Karpas-422 (cell line): ENCODE measurements around the gene RNF19B. TPM values are rescaled to one million over a fixed set of nuclear protein-coding genes. Genes with fewer than 3 reads are reported as not detected.
A peak's percentile ranks its signal among the peaks of the same experiment; 100 is the strongest.

Experiments used
- DNase-seq: peaks from one replicate; pipeline ENCODE4 v3.0.0-alpha.2; 2015
- H2AFZ ChIP-seq: fragments of 200-600 bp; sonication (generic); 2 replicates; pipeline ENCODE4 v1.6.1; 2014; ENCODE audit warnings: antibody characterized with exemption, low read length, mixed read lengths
- H3K27ac ChIP-seq: fragments of 200-600 bp; sonication (generic); 2 replicates; pipeline ENCODE4 v1.5.1; 2014; ENCODE audit warnings: mild to moderate bottlenecking, low read length, moderate library complexity
- H3K27me3 ChIP-seq: fragments of 200-600 bp; sonication (generic); 2 replicates; pipeline ENCODE4 v1.6.1; 2014; ENCODE audit warnings: low read length, mixed read lengths
- H3K36me3 ChIP-seq: fragments of 200-600 bp; sonication (generic); 2 replicates; pipeline ENCODE4 v1.6.1; 2014; ENCODE audit warnings: low read length, mixed read lengths; ENCODE audit not compliant: insufficient read depth
- H3K4me1 ChIP-seq: fragments of 200-600 bp; sonication (generic); 2 replicates; pipeline ENCODE4 v1.6.1; 2014; ENCODE audit warnings: mild to moderate bottlenecking, low read length, mixed read lengths
- H3K4me2 ChIP-seq: fragments of 200-600 bp; sonication (generic); 2 replicates; pipeline ENCODE4 v1.6.1; 2014; ENCODE audit warnings: low read length, low read depth, mild to moderate bottlenecking; ENCODE audit not compliant: poor library complexity, severe bottlenecking
- H3K4me3 ChIP-seq: fragments of 200-600 bp; sonication (generic); 2 replicates; pipeline ENCODE4 v1.5.1; 2014; ENCODE audit warnings: mild to moderate bottlenecking, antibody characterized with exemption, low read length, mixed read lengths
- H3K79me2 ChIP-seq: fragments of 200-600 bp; sonication (generic); 2 replicates; pipeline ENCODE4 v1.6.1; 2014; ENCODE audit warnings: mild to moderate bottlenecking, low read length, mixed read lengths
- H3K9ac ChIP-seq: fragments of 200-600 bp; sonication (generic); 2 replicates; pipeline ENCODE4 v1.6.0; 2014; ENCODE audit warnings: low read length
- H3K9me2 ChIP-seq: fragments of 200-600 bp; sonication (generic), shearing (Covaris generic); replicated peaks from 2 replicates; pipeline ENCODE4 v1.6.0; 2014; ENCODE audit warnings: mild to moderate bottlenecking, low read length, moderate library complexity; ENCODE audit not compliant: insufficient read depth
- H3K9me3 ChIP-seq: fragments of 300-700, 200-600 bp; sonication (generic); 2 replicates; pipeline ENCODE4 v1.6.1; 2014; ENCODE audit warnings: low read length, mixed read lengths
- H4K20me1 ChIP-seq: fragments of 200-600 bp; sonication (generic); 2 replicates; pipeline ENCODE4 v1.6.1; 2014; ENCODE audit warnings: mild to moderate bottlenecking, antibody characterized with exemption, low read length, low read depth; ENCODE audit not compliant: insufficient read depth
- total RNA-seq: library from RNA; depleted of rRNA; stranded (reverse); fragments of >200 nt; shearing (Covaris generic); gene quantifications from 2 replicates; pipeline ENCODE4 v1.2.3, GENCODE V29; 2014; ENCODE audit warnings: low replicate concordance

RNF19B gene
- total RNA-seq, 1 experiment from 2014 or later = 86.1 TPM

DNA sequence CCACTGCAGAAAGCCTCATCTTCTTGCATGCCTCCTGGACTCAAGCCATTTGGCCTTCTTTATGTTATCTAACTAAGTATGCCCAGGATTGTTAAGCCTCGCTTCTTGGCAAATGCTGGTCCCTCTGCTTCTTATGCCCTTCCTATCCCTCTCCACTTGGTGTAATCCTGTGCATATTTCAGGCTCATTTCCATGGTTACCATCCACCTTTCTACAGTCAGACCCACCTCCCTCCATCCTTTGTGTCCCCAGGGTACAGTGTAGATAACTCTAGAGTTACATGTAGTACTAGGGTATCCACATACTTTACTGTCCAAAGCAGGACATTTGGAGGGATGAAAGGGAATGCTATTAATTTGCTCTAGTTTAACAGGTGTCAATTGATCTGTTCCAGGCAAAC, 6.5 kb upstream of the RNF19B start:
- H3K9ac ChIP-seq = no peak overlapping the region
- no peaks in the 10 kb centered on the region for H3K36me3 ChIP-seq
- no peaks in the 10 kb centered on the region for H3K9me3 ChIP-seq
- no peak overlapping the region for H3K27ac ChIP-seq
- H3K4me2 ChIP-seq = no peak overlapping the region
- no peaks in the 10 kb centered on the region for H3K9me2 ChIP-seq
- H3K79me2 ChIP-seq = no peaks in the 10 kb centered on the region
- H3K27me3 ChIP-seq = no peaks in the 10 kb centered on the region
- H3K4me1 ChIP-seq = no peaks in the 10 kb centered on the region
- H2AFZ ChIP-seq = no peak overlapping the region
- DNase-seq = no peak
- no peak overlapping the region for H3K4me3 ChIP-seq
- H4K20me1 ChIP-seq = no peaks in the 10 kb centered on the region

- no peaks in the 10 kb centered on the region for H4K20me1 ChIP-seq
- DNase-seq = no peak
- no peaks in the 10 kb centered on the region for H3K9me2 ChIP-seq
- no peaks in the 10 kb centered on the region for H3K27me3 ChIP-seq
- no peak overlapping the region for H3K4me2 ChIP-seq
- H3K27ac ChIP-seq = no peak overlapping the region
- H3K79me2 ChIP-seq = no peaks in the 10 kb centered on the region
- no peaks in the 10 kb centered on the region for H3K36me3 ChIP-seq
- H3K9ac ChIP-seq = no peak overlapping the region
- H3K4me3 ChIP-seq = no peak overlapping the region
- peaks cover 7% of the 10 kb centered on the region for H3K4me1 ChIP-seq
- H2AFZ ChIP-seq = no peak overlapping the region
- H3K9me3 ChIP-seq = no peaks in the 10 kb centered on the region
Measured at GRCh38 chr1:32969566-32969965, 5.0 kb upstream of the RNF19B start.

DNA sequence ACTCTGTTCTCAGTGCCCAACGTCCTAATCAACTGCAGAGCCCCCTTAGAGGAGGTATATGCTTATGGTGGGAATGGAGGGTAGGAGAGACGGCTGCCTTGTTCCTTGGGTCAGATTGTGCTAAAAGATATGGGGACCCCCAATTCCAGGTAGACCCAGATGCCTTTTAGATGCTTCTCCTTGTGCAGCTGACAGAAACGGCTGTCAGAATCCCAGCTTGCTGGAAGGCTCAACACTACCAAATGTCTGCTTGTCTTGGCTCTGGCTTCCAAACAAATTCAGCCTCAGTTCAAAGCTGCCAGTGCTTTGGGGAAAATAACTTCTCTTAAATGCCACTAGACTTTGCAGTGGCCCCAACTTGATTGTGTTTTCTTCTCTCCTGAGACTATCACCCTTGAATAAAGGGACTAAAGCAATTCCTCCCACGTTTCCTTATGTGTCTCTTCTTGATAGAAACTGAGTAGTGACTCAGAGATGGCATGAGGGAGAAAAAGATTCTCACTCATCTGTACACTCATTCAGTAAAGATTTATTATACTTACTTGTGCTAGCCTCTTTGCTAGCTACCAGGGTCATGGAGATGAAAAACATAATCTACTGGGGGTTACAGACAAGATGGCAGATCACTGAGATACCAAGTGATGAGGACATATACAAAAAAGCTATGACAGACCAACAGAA, 3.4 kb upstream of the RNF19B start:
- Histone ChIP-seq H3K36me3 (no peaks in the 10 kb centered on the region), H4K20me1 (peaks cover 8% of the 10 kb centered on the region), H3K79me2 (peaks cover 11% of the 10 kb centered on the region), H3K9ac (no peak overlapping the region), H3K4me3 (no peak overlapping the region), H3K9me3 (no peaks in the 10 kb centered on the region), H3K27ac (no peak overlapping the region), H3K27me3 (no peaks in the 10 kb centered on the region), H2AFZ (peak overlapping the region; percentile 5; the same call in 1 of the 2 replicates), H3K4me1 (peaks cover 7% of the 10 kb centered on the region), H3K4me2 (no peak overlapping the region), H3K9me2 (no peaks in the 10 kb centered on the region)
- no peak for DNase-seq

- Histone ChIP-seq H3K36me3 (peaks cover 5% of the 10 kb centered on the region; the same call in 1 of the 2 replicates), H3K79me2 (peaks cover 22% of the 10 kb centered on the region), H2AFZ (no peak overlapping the region), H3K9ac (no peak overlapping the region), H3K4me1 (peaks cover 10% of the 10 kb centered on the region), H3K9me2 (no peaks in the 10 kb centered on the region), H3K4me2 (no peak overlapping the region), H3K9me3 (no peaks in the 10 kb centered on the region), H3K27ac (no peak overlapping the region), H4K20me1 (peaks cover 18% of the 10 kb centered on the region), H3K4me3 (no peak overlapping the region), H3K27me3 (no peaks in the 10 kb centered on the region)
- DNase-seq = no peak
Measured at GRCh38 chr1:32966900-32967299, 2.3 kb upstream of the RNF19B start.

GRCh38 chr1:32965251-32965747, 690 bp upstream of the RNF19B start:
- 0 out of 2 replicates have a peak overlapping the region, but pooled peaks have one; percentile 6 for H3K27ac ChIP-seq
- no peaks in the 10 kb centered on the region for H3K9me3 ChIP-seq
- peak overlapping the region; percentile 58 for H3K9ac ChIP-seq
- no peaks in the 10 kb centered on the region for H3K27me3 ChIP-seq
- peak overlapping the region; percentile 65 for H3K4me3 ChIP-seq
- peaks cover 37% of the 10 kb centered on the region for H3K79me2 ChIP-seq
- peak overlapping the region; percentile 72 for H3K4me2 ChIP-seq
- no peaks in the 10 kb centered on the region for H3K9me2 ChIP-seq
- no peak for DNase-seq
- H2AFZ ChIP-seq = 0 out of 2 replicates have a peak overlapping the region, but pooled peaks have one; percentile 67
- H4K20me1 ChIP-seq = peaks cover 21% of the 10 kb centered on the region
- peaks cover 23% of the 10 kb centered on the region for H3K4me1 ChIP-seq
- peaks cover 5% of the 10 kb centered on the region; the same call in 1 of the 2 replicates for H3K36me3 ChIP-seq

GRCh38 chr1:32963746-32964460, 706 bp downstream of the RNF19B start:
- Histone ChIP-seq H3K4me3 (peak overlapping the region; percentile 88), H3K36me3 (peaks cover 11% of the 10 kb centered on the region), H3K9ac (peak overlapping the region; percentile 92), H3K27ac (peak overlapping the region; percentile 99), H3K9me3 (no peaks in the 10 kb centered on the region), H3K27me3 (no peaks in the 10 kb centered on the region), H3K79me2 (peaks cover 51% of the 10 kb centered on the region), H4K20me1 (peaks cover 21% of the 10 kb centered on the region), H3K9me2 (no peaks in the 10 kb centered on the region), H3K4me2 (peak overlapping the region; percentile 82), H2AFZ (no peak overlapping the region), H3K4me1 (peaks cover 37% of the 10 kb centered on the region)
- peak; percentile 83 for DNase-seq

DNA sequence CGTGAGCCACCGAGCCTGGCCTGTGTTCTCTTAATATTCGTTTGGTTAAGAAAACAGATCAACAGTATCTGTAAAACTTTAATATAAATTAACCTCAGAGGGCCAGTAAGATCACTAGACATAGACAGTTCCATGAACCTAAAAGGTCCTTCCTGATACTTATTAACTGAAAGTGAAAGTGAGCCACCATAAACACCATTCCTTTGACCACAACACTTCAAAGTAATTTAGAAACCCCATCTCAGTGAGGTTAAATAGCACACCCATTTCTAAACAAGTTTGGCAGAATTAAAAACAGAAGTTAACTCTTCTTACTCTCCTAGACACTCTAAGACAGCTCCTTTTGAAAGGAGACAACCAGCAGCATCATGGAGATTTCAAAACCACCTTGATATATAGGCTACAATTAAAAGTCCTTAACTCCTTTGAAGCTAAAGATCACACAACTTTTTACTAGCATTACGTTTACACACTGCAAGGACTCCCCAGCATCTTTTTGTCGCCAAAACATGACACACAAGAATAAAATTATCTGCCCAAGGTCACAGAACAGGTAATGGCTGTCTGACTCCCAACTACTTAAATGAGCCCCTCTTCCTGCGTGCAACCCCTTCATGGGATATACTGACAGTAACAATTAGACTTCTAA, 2.2 kb downstream of the RNF19B start:
- H3K9ac ChIP-seq = peak overlapping the region; percentile 92
- H3K4me2 ChIP-seq = peak overlapping the region; percentile 82
- peak overlapping the region; percentile 99 for H3K27ac ChIP-seq
- H3K4me1 ChIP-seq = peaks cover 52% of the 10 kb centered on the region
- H3K9me2 ChIP-seq = no peaks in the 10 kb centered on the region
- peaks cover 66% of the 10 kb centered on the region for H3K79me2 ChIP-seq
- peaks cover 21% of the 10 kb centered on the region for H3K36me3 ChIP-seq
- no peaks in the 10 kb centered on the region for H3K27me3 ChIP-seq
- no peak overlapping the region for H2AFZ ChIP-seq
- no peaks in the 10 kb centered on the region for H3K9me3 ChIP-seq
- peak overlapping the region; percentile 88 for H3K4me3 ChIP-seq
- H4K20me1 ChIP-seq = peaks cover 21% of the 10 kb centered on the region
- DNase-seq = peak; percentile 60
